Transverse colon (tissue), 4 donors: Measurements from ENCODE around the gene TBCD.

Experiments used
- EP300 ChIP-seq: sonication (generic); formaldehyde crosslinking; IDR thresholded peaks from one replicate; pipeline ENCODE4 v1.6.1; 2017; ENCODE audit warnings: antibody characterized with exemption, low read depth
- POLR2A ChIP-seq: fragments of 450-650 bp; IDR thresholded peaks from one replicate; pipeline ENCODE4 v1.6.1; 2016; ENCODE audit warnings: antibody characterized with exemption, mild to moderate bottlenecking, moderate library complexity
- POLR2AphosphoS5 ChIP-seq, 3 donors: sonication (generic); formaldehyde crosslinking; IDR thresholded peaks; one replicate each; pipeline ENCODE4 v1.6.1; 2016; ENCODE audit warnings: antibody characterized with exemption in 3 of 3
- TF ChIP-seq, protein P1 (sequence below), 5 experiments: fragments of 200-600 bp in 3 of 5; fragments of 450-650 bp in 2 of 5; sonication (generic) in 3 of 5; IDR thresholded peaks; 1 replicate in 2 of 5; 2 replicates in 3 of 5; pipeline ENCODE4 v1.5.1; 2016 to 2017; ENCODE audit warnings: antibody characterized with exemption in 5 of 5, inconsistent platforms in 3 of 5, mild to moderate bottlenecking in 2 of 5, moderate library complexity in 1 of 5

DNA sequence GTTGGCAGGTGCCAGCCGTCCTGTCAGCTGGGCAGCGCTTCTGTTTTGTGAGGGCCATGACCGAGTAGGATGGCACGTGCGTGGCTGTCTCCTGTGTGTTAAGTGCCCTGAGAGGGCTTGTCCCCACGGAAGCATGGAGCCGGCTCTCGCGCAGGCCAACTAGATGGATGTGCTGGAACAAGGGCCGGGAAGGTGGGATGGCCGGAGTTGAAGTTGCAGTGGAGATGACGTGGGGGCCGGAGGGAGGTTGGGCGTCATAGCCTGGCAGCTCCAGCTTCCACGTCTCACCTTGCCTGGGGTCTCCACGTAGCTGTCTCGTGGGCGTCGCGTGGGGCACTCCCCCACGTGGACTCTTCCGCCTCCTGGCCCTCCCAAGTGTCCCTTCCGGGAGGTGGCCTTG lies 27.7 kb downstream of the TBCD start:
- TF ChIP-seq POLR2A (no peak), POLR2AphosphoS5 (IDR thresholded peaks at IDR 0.05) (no peak), EP300 (no peak)
- TF ChIP-seq, protein P1, sequence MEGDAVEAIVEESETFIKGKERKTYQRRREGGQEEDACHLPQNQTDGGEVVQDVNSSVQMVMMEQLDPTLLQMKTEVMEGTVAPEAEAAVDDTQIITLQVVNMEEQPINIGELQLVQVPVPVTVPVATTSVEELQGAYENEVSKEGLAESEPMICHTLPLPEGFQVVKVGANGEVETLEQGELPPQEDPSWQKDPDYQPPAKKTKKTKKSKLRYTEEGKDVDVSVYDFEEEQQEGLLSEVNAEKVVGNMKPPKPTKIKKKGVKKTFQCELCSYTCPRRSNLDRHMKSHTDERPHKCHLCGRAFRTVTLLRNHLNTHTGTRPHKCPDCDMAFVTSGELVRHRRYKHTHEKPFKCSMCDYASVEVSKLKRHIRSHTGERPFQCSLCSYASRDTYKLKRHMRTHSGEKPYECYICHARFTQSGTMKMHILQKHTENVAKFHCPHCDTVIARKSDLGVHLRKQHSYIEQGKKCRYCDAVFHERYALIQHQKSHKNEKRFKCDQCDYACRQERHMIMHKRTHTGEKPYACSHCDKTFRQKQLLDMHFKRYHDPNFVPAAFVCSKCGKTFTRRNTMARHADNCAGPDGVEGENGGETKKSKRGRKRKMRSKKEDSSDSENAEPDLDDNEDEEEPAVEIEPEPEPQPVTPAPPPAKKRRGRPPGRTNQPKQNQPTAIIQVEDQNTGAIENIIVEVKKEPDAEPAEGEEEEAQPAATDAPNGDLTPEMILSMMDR (IDR thresholded peaks at IDR 0.05), result no peak
